Measurements from ENCODE around the gene HAGHL.
"Not testable (repeated sequence)": the region's sequence is repeated elsewhere in the genome, so short reads cannot be mapped to it uniquely, and the experiment has no call there.

The HAGHL gene

GRCh38 chr16:687499-687898 is 39.4 kb upstream of the HAGHL start:
- no peak for DNase-seq (ENCODE audit: low read depth in 2 of 2)

- DNase-seq (ENCODE audit: low read depth in 2 of 2), result no peak
Measured at GRCh38 chr16:689175-689897, 37.6 kb upstream of the HAGHL start.

GRCh38 chr16:691242-691641 is 35.7 kb upstream of the HAGHL start:
- not testable (repeated sequence) for DNase-seq (ENCODE audit: low read depth in 2 of 2)

GRCh38 chr16:692356-693108 is 34.4 kb upstream of the HAGHL start:
- no peak for DNase-seq (ENCODE audit: low read depth in 2 of 2)

GRCh38 chr16:693364-693763 is 33.5 kb upstream of the HAGHL start:
- no peak for DNase-seq (ENCODE audit: low read depth in 2 of 2)

- DNase-seq (ENCODE audit: low read depth in 2 of 2), result peak in 1 of 2 donors; percentile 53
Measured at GRCh38 chr16:693766-694165, 33.1 kb upstream of the HAGHL start.

- DNase-seq (ENCODE audit: low read depth in 2 of 2), result no peak
Measured at GRCh38 chr16:694187-694862, 32.6 kb upstream of the HAGHL start.

GRCh38 chr16:694863-695354 is 32.0 kb upstream of the HAGHL start:
- DNase-seq (ENCODE audit: low read depth in 2 of 2), result no peak

- DNase-seq (ENCODE audit: low read depth in 2 of 2), result peak in 1 of 2 donors; percentile 62
Measured at GRCh38 chr16:695355-696089, 31.4 kb upstream of the HAGHL start.

GRCh38 chr16:698911-699671 is 27.8 kb upstream of the HAGHL start:
- DNase-seq (ENCODE audit: low read depth in 2 of 2), result no peak

GRCh38 chr16:700684-701584 is 26.0 kb upstream of the HAGHL start:
- DNase-seq (ENCODE audit: low read depth in 2 of 2), result no peak

- DNase-seq (ENCODE audit: low read depth in 2 of 2), result no peak
Measured at GRCh38 chr16:702341-702740, 24.6 kb upstream of the HAGHL start.

- DNase-seq (ENCODE audit: low read depth in 2 of 2), result no peak
Measured at GRCh38 chr16:703406-703805, 23.5 kb upstream of the HAGHL start.

- DNase-seq (ENCODE audit: low read depth in 2 of 2), result no peak
Measured at GRCh38 chr16:704047-704446, 22.9 kb upstream of the HAGHL start.

GRCh38 chr16:704552-705380 is 22.1 kb upstream of the HAGHL start:
- DNase-seq (ENCODE audit: low read depth in 2 of 2), result no peak

GRCh38 chr16:705431-706188 is 21.3 kb upstream of the HAGHL start, which contains the start of gene FBXL16:
TSS of gene FBXL16 (minus strand) at chr16:705801. CDS start at chr16:697405, 8,396 bp downstream.
- DNase-seq (ENCODE audit: low read depth in 2 of 2), result no peak

- no peak for DNase-seq (ENCODE audit: low read depth in 2 of 2)
Measured at GRCh38 chr16:706189-707061, 20.5 kb upstream of the HAGHL start.

All from stimulated activated CD8-positive, alpha-beta memory T cell treated with anti-CD3 and anti-CD28 coated beads, Interleukin-7, amount 100 ng/mL, for 4 hours (primary cell).